Measurements from ENCODE around the gene ASB16.

GRCh38 chr17:44218344-44219107 lies 48.0 kb downstream of the ASB16 start:
- TF ChIP-seq CTCF (IDR thresholded peaks at IDR 0.05; ENCODE audit: low read depth, low read length) (peak; percentile 50), EZH2phosphoT487 (IDR thresholded peaks at IDR 0.05; ENCODE audit: low read depth) (no peak)
